K562 (cell line): Measurements from ENCODE around the gene SND1.

Experiments used
- BHLHE40 ChIP-seq: IDR thresholded peaks from 2 replicates; pipeline ENCODE4 v1.6.1; 2011; ENCODE audit warnings: low read length, improper control_type of control experiment
- CBX3 ChIP-seq, 2 experiments: IDR thresholded peaks; 1 replicate in 1 of 2; 2 replicates in 1 of 2; pipeline ENCODE4 v1.6.1; 2012; ENCODE audit warnings: inconsistent platforms in 2 of 2, low read length in 2 of 2, borderline replicate concordance in 1 of 2, control low read depth in 1 of 2

DNA sequence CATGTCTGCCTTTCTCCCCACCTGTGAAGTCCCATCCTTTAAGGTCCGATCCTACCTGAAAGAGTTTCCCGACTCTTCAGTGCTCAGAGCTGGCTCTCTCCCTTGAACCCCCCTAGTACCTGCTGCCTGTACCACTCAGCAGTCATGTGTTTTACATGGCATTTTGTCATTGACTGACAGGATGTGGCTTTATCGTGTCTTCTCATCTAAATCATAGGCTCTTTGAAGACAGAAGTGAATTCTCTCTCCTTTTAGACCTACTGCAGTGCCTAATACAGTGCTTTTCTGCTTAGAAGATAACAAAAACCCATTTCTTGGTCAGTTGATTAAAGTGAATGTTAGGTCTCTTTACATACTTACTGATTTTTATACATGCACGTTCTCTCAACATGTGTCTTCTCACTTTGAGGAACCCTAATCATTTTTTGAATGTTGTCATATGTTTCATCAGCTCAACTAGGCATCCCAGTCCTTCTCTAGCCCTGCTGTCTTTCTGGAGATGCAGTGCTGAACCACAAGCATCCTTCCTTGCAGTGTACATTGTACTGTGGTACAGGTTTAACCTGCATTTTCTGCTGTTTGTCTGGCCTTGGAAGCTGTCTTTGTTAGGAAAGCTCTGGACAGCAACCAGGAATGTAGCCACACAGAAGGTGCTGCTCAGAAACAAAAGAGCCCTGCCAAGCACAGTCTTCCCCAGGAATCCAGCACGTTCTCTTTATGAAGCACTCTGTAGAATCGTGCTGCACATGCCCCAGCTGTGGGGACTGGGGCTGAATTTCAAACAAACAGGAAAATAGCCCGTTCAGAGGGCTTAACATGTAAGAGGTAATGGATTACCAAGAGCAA, 407.4 kb downstream of the SND1 start:
- TF ChIP-seq CBX3 (IDR thresholded peaks at IDR 0.05; ENCODE audit: borderline replicate concordance in 1 of 2, low read length in 2 of 2) (no peak), BHLHE40 (no peak)
